Stomach (tissue), 4 donors: ENCODE measurements around the gene DLGAP1.

Source experiments
- CTCF ChIP-seq, 7 experiments: fragments of 450-650 bp in 4 of 7; fragments of 200-600 bp in 3 of 7; sonication (generic) in 3 of 7; IDR thresholded peaks; one replicate each; pipeline ENCODE4 v1.5.1; 2016 to 2019; ENCODE audit warnings: antibody characterized with exemption in 7 of 7, control low read depth in 2 of 7, mild to moderate bottlenecking in 1 of 7
- POLR2A ChIP-seq, 4 donors: fragments of 450-650 bp; IDR thresholded peaks; one replicate each; pipeline ENCODE4 v1.6.1; 2016; ENCODE audit warnings: antibody characterized with exemption in 4 of 4, control low read depth in 2 of 4, mild to moderate bottlenecking in 1 of 4, moderate library complexity in 1 of 4
- POLR2AphosphoS5 ChIP-seq, 3 donors: sonication (generic); formaldehyde crosslinking; IDR thresholded peaks; one replicate each; pipeline ENCODE4 v1.6.1; 2016; ENCODE audit warnings: antibody characterized with exemption in 3 of 3

- TF ChIP-seq CTCF (IDR thresholded peaks at IDR 0.05) (no peak), POLR2AphosphoS5 (IDR thresholded peaks at IDR 0.05) (no peak), POLR2A (IDR thresholded peaks at IDR 0.05) (no peak)
Measured at GRCh38 chr18:3870914-3871313, 584.2 kb downstream of the DLGAP1 start.
